ENCODE data around the gene FAM20C.

- TF ChIP-seq CTCF (IDR thresholded peaks at IDR 0.05) (no peak), POLR2A (IDR thresholded peaks at IDR 0.05; ENCODE audit: low read depth) (no peak)
These were observed 7.9 kb downstream of the FAM20C start for GRCh38 chr7:200290-200689.
